H9 (cell line): ENCODE results near the gene LRMDA. TPM values are rescaled to one million over a fixed set of nuclear protein-coding genes. Genes with fewer than 3 reads are reported as not detected.

Source experiments
- DNase-seq: peaks from one replicate; pipeline ENCODE4 v3.0.0-alpha.2; 2017
- H2AFZ ChIP-seq: one replicate; pipeline ENCODE4 v1.6.1; 2013; ENCODE audit warnings: mild to moderate bottlenecking, low read length, control low read depth, moderate library complexity
- H2AK5ac ChIP-seq: 2 replicates; pipeline ENCODE4 v1.6.1; 2013; ENCODE audit warnings: low read length, control low read depth, mixed read lengths; ENCODE audit not compliant: insufficient read length
- H2BK120ac ChIP-seq: one replicate; pipeline ENCODE4 v1.6.1; 2013; ENCODE audit warnings: low read depth, mild to moderate bottlenecking, low read length, control low read depth, inconsistent platforms; ENCODE audit not compliant: poor library complexity, severe bottlenecking
- H2BK12ac ChIP-seq: 2 replicates; pipeline ENCODE4 v1.6.1; 2013; ENCODE audit warnings: low read length, control low read depth, mixed read lengths, low read depth; ENCODE audit not compliant: insufficient read length
- H2BK15ac ChIP-seq: 2 replicates; pipeline ENCODE4 v1.6.1; 2013; ENCODE audit warnings: low read depth, low read length, control low read depth
- H2BK20ac ChIP-seq: one replicate; pipeline ENCODE4 v1.6.1; 2013; ENCODE audit warnings: low read depth, mild to moderate bottlenecking, low read length, control low read depth, inconsistent platforms; ENCODE audit not compliant: poor library complexity, severe bottlenecking
- H2BK5ac ChIP-seq: 2 replicates; pipeline ENCODE4 v1.6.1; 2013; ENCODE audit warnings: low read length, control low read depth, mixed read lengths; ENCODE audit not compliant: insufficient read length
- H3K14ac ChIP-seq: 2 replicates; pipeline ENCODE4 v1.6.1; 2013; ENCODE audit warnings: low read length, control low read depth; ENCODE audit not compliant: insufficient read depth
- H3K18ac ChIP-seq: 2 replicates; pipeline ENCODE4 v1.6.1; 2013; ENCODE audit warnings: low read depth, mild to moderate bottlenecking, mixed read lengths, low read length, control low read depth; ENCODE audit not compliant: insufficient read length
- H3K23ac ChIP-seq: 2 replicates; pipeline ENCODE4 v1.6.1; 2013; ENCODE audit warnings: low read length, control low read depth, mixed read lengths, low read depth; ENCODE audit not compliant: insufficient read length
- H3K23me2 ChIP-seq: 2 replicates; pipeline ENCODE4 v1.6.1; 2013; ENCODE audit warnings: low read depth, mild to moderate bottlenecking, mixed read lengths, low read length, control low read depth; ENCODE audit not compliant: insufficient read length, poor library complexity, severe bottlenecking
- H3K27ac ChIP-seq: 2 replicates; pipeline ENCODE4 v1.5.1; 2013; ENCODE audit warnings: low read length, control low read depth, mixed read lengths, low read depth; ENCODE audit not compliant: insufficient read length
- H3K27me3 ChIP-seq: 2 replicates; pipeline ENCODE4 v1.6.1; 2013; ENCODE audit warnings: low read length, control low read depth, inconsistent platforms; ENCODE audit not compliant: insufficient read depth
- H3K4ac ChIP-seq: 2 replicates; pipeline ENCODE4 v1.6.1; 2013; ENCODE audit warnings: low read depth, mild to moderate bottlenecking, control low read depth, inconsistent platforms, low read length, moderate library complexity
- H3K4me1 ChIP-seq: 2 replicates; pipeline ENCODE4 v1.6.1; 2013; ENCODE audit warnings: low read length, control low read depth, inconsistent platforms; ENCODE audit not compliant: insufficient read depth
- H3K4me2 ChIP-seq: 2 replicates; pipeline ENCODE4 v1.6.1; 2013; ENCODE audit warnings: low read length, control low read depth, mixed read lengths; ENCODE audit not compliant: insufficient read length, insufficient read depth
- H3K56ac ChIP-seq: 2 replicates; pipeline ENCODE4 v1.6.1; 2013; ENCODE audit warnings: low read depth, mild to moderate bottlenecking, mixed read lengths, low read length, control low read depth; ENCODE audit not compliant: insufficient read length
- H3K79me1 ChIP-seq: 2 replicates; pipeline ENCODE4 v1.6.1; 2013; ENCODE audit warnings: low read depth, mild to moderate bottlenecking, moderate library complexity, low read length, control low read depth, inconsistent platforms; ENCODE audit not compliant: insufficient read depth, poor library complexity, severe bottlenecking
- H3K79me2 ChIP-seq: 2 replicates; pipeline ENCODE4 v1.6.1; 2013; ENCODE audit warnings: low read length, control low read depth, inconsistent platforms; ENCODE audit not compliant: insufficient read depth
- H3K9ac ChIP-seq: 2 replicates; pipeline ENCODE4 v1.6.1; 2013; ENCODE audit warnings: low read length, control low read depth, mixed read lengths; ENCODE audit not compliant: insufficient read length; ENCODE audit errors: extremely low read depth
- H3K9me3 ChIP-seq: one replicate; pipeline ENCODE4 v1.6.1; 2013; ENCODE audit warnings: low read depth, low read length, inconsistent platforms; ENCODE audit not compliant: control insufficient read depth
- H3T11ph ChIP-seq: one replicate; pipeline ENCODE4 v1.6.1; 2013; ENCODE audit warnings: mild to moderate bottlenecking, low read length, control low read depth, inconsistent platforms
- H4K20me1 ChIP-seq: one replicate; pipeline ENCODE4 v1.6.1; 2013; ENCODE audit not compliant: control insufficient read depth, insufficient read length, insufficient read depth
- H4K5ac ChIP-seq: 2 replicates; pipeline ENCODE4 v1.6.1; 2013; ENCODE audit warnings: low read depth, mild to moderate bottlenecking, mixed read lengths, low read length, control low read depth; ENCODE audit not compliant: insufficient read length
- H4K8ac ChIP-seq: replicated peaks from 2 replicates; pipeline ENCODE4 v1.6.1; 2013; ENCODE audit warnings: low read length, control low read depth, mixed read lengths, low read depth; ENCODE audit not compliant: insufficient read length
- H4K91ac ChIP-seq: 2 replicates; pipeline ENCODE4 v1.6.1; 2013; ENCODE audit warnings: low read depth, mild to moderate bottlenecking, moderate library complexity, mixed read lengths, low read length, control low read depth; ENCODE audit not compliant: insufficient read length
- H3K27ac Mint-ChIP-seq, 3 experiments: 2 replicates in 2 of 3; 3 replicates in 1 of 3; pipeline ENCODE4 v1.8.0; 2020 to 2021; ENCODE audit warnings: mixed read lengths in 3 of 3, mild to moderate bottlenecking in 1 of 3, moderate library complexity in 1 of 3
- H3K27me3 Mint-ChIP-seq: 2 replicates; pipeline ENCODE4 v1.8.0; 2021; ENCODE audit warnings: low read depth, mild to moderate bottlenecking, moderate library complexity, mixed read lengths
- H3K36me3 Mint-ChIP-seq, 3 experiments: 2 replicates in 2 of 3; 3 replicates in 1 of 3; pipeline ENCODE4 v1.8.0; 2020 to 2021; ENCODE audit warnings: low read depth in 3 of 3, mixed read lengths in 3 of 3; ENCODE audit not compliant: insufficient read depth in 1 of 3
- H3K4me1 Mint-ChIP-seq, 2 experiments: 2 replicates each; pipeline ENCODE4 v1.8.0; 2020; ENCODE audit warnings: mixed read lengths in 2 of 2
- H3K4me3 Mint-ChIP-seq, 2 experiments: 2 replicates in 1 of 2; 3 replicates in 1 of 2; pipeline ENCODE4 v1.8.0; 2020 to 2021; ENCODE audit warnings: mild to moderate bottlenecking in 2 of 2, mixed read lengths in 2 of 2, moderate library complexity in 1 of 2
- H3K9me3 Mint-ChIP-seq, 2 experiments: 2 replicates in 1 of 2; 3 replicates in 1 of 2; pipeline ENCODE4 v1.8.0; 2020; ENCODE audit warnings: mild to moderate bottlenecking in 2 of 2, mixed read lengths in 2 of 2, moderate library complexity in 1 of 2
- CTCF ChIP-seq: fragments of 200-600 bp; sonication (generic); conservative IDR thresholded peaks from 3 replicates; pipeline ENCODE4 v1.8.0; 2021; ENCODE audit warnings: antibody characterized with exemption, mild to moderate bottlenecking
- WGBS: extraction: QIAGEN DNeasy Blood & Tissue Kit; methylation state at CpG from one replicate; pipeline ENCODE4 v1.1.7; 2013; ENCODE audit warnings: missing lambda C conversion rate, low lambda C conversion rate, mixed read lengths; ENCODE audit not compliant: insufficient read length; ENCODE audit errors: extremely low coverage; 5-methylcytosine and 5-hydroxymethylcytosine counted together
- total RNA-seq: library from RNA; stranded (reverse); gene quantifications from 2 replicates; pipeline ENCODE4 v1.2.1, GENCODE V29; 2021

Gene LRMDA
- total RNA-seq, 1 experiment from 2014 or later = 1.8 TPM

DNA sequence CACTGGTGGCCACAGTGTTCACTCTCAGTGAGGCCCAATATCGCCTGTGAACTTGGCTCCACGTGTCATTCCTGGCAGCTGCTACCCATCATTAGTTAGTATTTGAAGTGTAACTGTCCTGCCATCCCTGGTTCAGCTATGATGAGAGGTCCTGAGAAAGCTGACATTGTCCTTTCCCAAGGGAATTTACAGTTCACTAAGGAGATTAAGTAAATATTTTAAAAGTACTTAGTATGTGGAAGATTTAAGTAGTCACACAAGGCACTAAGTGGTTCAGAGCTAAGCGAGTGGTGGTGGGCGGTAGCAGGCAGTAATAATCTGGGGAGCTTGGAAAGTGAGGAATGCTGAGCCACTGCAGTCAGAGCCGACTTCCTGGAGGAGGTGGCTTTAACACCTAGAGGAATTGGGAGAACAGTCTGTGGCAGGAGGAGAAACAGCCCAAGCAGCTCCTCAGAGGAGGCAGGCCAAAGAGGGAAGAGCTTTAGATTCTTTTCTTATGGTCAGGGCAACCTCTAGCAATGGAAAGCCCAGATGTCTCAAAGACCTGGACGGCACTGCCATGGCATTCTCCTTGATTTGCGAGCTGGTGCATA lies 519.7 kb downstream of the LRMDA start:
- Histone ChIP-seq H3K23me2 (no peaks in the 10 kb centered on the region), H3T11ph (no peak overlapping the region), H2BK15ac (no peak overlapping the region), H4K5ac (no peak overlapping the region), H3K9me3 (no peaks in the 10 kb centered on the region), H2AFZ (no peak overlapping the region), H2BK12ac (no peak overlapping the region), H4K20me1 (no peaks in the 10 kb centered on the region), H2BK20ac (no peak overlapping the region), H4K91ac (no peak overlapping the region), H3K56ac (no peak overlapping the region), H3K23ac (no peak overlapping the region), H3K18ac (no peak overlapping the region), H3K14ac (no peak overlapping the region), H3K4me2 (no peak overlapping the region), H3K27ac (no peak overlapping the region), H4K8ac (no peak overlapping the region), H2AK5ac (no peak overlapping the region), H3K4me1 (no peaks in the 10 kb centered on the region), H3K9ac (no peak overlapping the region), H3K27me3 (no peaks in the 10 kb centered on the region), H2BK5ac (no peak overlapping the region), H3K79me1 (no peaks in the 10 kb centered on the region), H3K79me2 (no peaks in the 10 kb centered on the region), H2BK120ac (no peak overlapping the region), H3K4ac (no peak overlapping the region)
- Mint-ChIP-seq H3K36me3 (no peaks in the 10 kb centered on the region), H3K4me1 (no peaks in the 10 kb centered on the region), H3K4me3 (no peak overlapping the region), H3K27ac (no peak overlapping the region), H3K9me3 (no peaks in the 10 kb centered on the region; a peak in 2 of 5 replicates), H3K27me3 (no peaks in the 10 kb centered on the region; the same call in 1 of the 2 replicates)
- TF ChIP-seq CTCF = no peak
- no peak for DNase-seq
- no CpG with 5 or more reads among the region's 7 CpGs for WGBS
